Measurements from ENCODE around the gene TTC38. TPM values are rescaled to one million over a fixed set of nuclear protein-coding genes. Genes with fewer than 3 reads are reported as not detected.
A peak's percentile ranks its signal among the peaks of the same experiment; 100 is the strongest.

The TTC38 gene
- total RNA-seq, 1 experiment from 2014 or later, result 31.5 TPM

DNA sequence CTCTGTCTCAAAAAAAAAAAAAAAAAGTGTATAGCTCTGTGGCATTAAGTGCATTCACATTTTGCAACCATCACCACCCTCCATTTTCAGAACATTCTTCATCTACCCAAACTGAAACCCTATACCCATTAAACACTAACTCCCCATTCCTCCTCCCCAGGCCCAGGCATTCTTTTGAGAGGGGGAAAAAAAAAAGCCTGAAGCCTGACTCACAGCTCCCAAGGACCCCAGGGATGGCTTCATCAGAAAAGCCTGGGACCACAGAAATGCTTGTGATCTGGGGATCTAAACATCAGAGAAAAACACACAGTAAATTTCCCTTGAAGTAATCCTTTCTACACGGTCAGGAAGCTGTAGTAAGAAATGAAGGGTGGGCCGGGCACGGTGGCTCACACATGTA is 18.2 kb downstream of the TTC38 start:
- Mint-ChIP-seq H3K4me3 (no peak overlapping the region), H3K36me3 (ENCODE audit: insufficient read depth in 1 of 3, low read depth in 3 of 3) (peaks cover 13 to 44% (median 37%) of the 10 kb centered on the region in 3 experiments; a peak in 6 of 7 replicates), H3K27me3 (ENCODE audit: low read depth) (no peaks in the 10 kb centered on the region; the same call in 1 of the 2 replicates), H3K9me3 (no peaks in the 10 kb centered on the region), H3K27ac (peak overlapping the region in 1 of 3 experiments; percentile 72; a peak in 1 of 7 replicates), H3K4me1 (no peaks in the 10 kb centered on the region)
- Histone ChIP-seq H3K18ac (ENCODE audit: insufficient read length, low read depth, low read length) (no peak overlapping the region), H3K23ac (ENCODE audit: insufficient read length, low read depth, low read length) (no peak overlapping the region), H2AFZ (ENCODE audit: low read length) (no peak overlapping the region), H4K91ac (ENCODE audit: insufficient read length, low read depth, low read length) (no peak overlapping the region), H3K79me2 (ENCODE audit: insufficient read depth, low read length) (no peaks in the 10 kb centered on the region), H3K56ac (ENCODE audit: insufficient read length, low read depth, low read length) (no peak overlapping the region), H4K8ac (replicated peaks; ENCODE audit: insufficient read length, low read depth, low read length) (no peak overlapping the region), H3K27me3 (ENCODE audit: insufficient read depth, low read length) (no peaks in the 10 kb centered on the region), H3K79me1 (ENCODE audit: insufficient read depth, low read depth, low read length, poor library complexity, severe bottlenecking) (no peaks in the 10 kb centered on the region), H3K9me3 (ENCODE audit: control insufficient read depth, low read depth, low read length) (no peaks in the 10 kb centered on the region), H3K4me2 (ENCODE audit: insufficient read depth, insufficient read length, low read length) (no peak overlapping the region), H3K4ac (ENCODE audit: low read depth, low read length) (no peak overlapping the region), H3K4me1 (ENCODE audit: insufficient read depth, low read length) (no peaks in the 10 kb centered on the region), H3K9ac (ENCODE audit: extremely low read depth, insufficient read length, low read length) (no peak overlapping the region), H2BK120ac (ENCODE audit: low read depth, low read length, poor library complexity, severe bottlenecking) (no peak overlapping the region), H2BK20ac (ENCODE audit: low read depth, low read length, poor library complexity, severe bottlenecking) (no peak overlapping the region), H3K27ac (ENCODE audit: insufficient read length, low read depth, low read length) (no peak overlapping the region), H2BK12ac (ENCODE audit: insufficient read length, low read depth, low read length) (no peak overlapping the region), H3K14ac (ENCODE audit: insufficient read depth, low read length) (no peak overlapping the region), H2AK5ac (ENCODE audit: insufficient read length, low read length) (no peak overlapping the region), H4K20me1 (ENCODE audit: control insufficient read depth, insufficient read depth, insufficient read length) (no peaks in the 10 kb centered on the region), H3T11ph (ENCODE audit: low read length) (no peak overlapping the region), H2BK5ac (ENCODE audit: insufficient read length, low read length) (no peak overlapping the region), H2BK15ac (ENCODE audit: low read depth, low read length) (no peak overlapping the region), H4K5ac (ENCODE audit: insufficient read length, low read depth, low read length) (no peak overlapping the region), H3K23me2 (ENCODE audit: insufficient read length, low read depth, low read length, poor library complexity, severe bottlenecking) (no peaks in the 10 kb centered on the region)
- WGBS (ENCODE audit: extremely low coverage, insufficient read length, low lambda C conversion rate), result no CpG with 5 or more reads among the region's 3 CpGs
- TF ChIP-seq, protein P1, sequence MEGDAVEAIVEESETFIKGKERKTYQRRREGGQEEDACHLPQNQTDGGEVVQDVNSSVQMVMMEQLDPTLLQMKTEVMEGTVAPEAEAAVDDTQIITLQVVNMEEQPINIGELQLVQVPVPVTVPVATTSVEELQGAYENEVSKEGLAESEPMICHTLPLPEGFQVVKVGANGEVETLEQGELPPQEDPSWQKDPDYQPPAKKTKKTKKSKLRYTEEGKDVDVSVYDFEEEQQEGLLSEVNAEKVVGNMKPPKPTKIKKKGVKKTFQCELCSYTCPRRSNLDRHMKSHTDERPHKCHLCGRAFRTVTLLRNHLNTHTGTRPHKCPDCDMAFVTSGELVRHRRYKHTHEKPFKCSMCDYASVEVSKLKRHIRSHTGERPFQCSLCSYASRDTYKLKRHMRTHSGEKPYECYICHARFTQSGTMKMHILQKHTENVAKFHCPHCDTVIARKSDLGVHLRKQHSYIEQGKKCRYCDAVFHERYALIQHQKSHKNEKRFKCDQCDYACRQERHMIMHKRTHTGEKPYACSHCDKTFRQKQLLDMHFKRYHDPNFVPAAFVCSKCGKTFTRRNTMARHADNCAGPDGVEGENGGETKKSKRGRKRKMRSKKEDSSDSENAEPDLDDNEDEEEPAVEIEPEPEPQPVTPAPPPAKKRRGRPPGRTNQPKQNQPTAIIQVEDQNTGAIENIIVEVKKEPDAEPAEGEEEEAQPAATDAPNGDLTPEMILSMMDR (conservative IDR thresholded peaks at IDR 0.05), result no peak
- no peak for DNase-seq

All from H9 (cell line).